ENCODE data around the gene CASK.

DNA sequence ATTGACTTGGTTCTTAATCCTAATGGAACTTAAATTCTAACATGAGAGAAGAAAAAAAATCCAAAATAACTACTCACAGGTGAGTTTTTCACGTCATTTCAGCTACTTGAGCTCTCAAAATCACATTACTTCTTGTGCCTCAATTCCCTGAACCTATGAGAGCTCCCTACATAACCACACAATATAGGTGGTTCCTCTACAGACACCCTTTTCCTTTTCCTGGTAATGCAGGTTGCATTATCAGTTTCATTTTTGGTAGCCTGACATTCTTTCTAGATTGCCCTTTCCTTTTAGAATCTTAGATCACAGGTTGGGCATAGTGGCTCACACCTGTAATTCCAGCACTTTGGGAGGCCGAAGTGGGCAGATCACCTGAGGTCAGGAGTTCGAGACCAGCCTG, 230.3 kb downstream of the CASK start:
- TF ChIP-seq, protein P1, sequence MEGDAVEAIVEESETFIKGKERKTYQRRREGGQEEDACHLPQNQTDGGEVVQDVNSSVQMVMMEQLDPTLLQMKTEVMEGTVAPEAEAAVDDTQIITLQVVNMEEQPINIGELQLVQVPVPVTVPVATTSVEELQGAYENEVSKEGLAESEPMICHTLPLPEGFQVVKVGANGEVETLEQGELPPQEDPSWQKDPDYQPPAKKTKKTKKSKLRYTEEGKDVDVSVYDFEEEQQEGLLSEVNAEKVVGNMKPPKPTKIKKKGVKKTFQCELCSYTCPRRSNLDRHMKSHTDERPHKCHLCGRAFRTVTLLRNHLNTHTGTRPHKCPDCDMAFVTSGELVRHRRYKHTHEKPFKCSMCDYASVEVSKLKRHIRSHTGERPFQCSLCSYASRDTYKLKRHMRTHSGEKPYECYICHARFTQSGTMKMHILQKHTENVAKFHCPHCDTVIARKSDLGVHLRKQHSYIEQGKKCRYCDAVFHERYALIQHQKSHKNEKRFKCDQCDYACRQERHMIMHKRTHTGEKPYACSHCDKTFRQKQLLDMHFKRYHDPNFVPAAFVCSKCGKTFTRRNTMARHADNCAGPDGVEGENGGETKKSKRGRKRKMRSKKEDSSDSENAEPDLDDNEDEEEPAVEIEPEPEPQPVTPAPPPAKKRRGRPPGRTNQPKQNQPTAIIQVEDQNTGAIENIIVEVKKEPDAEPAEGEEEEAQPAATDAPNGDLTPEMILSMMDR (IDR thresholded peaks at IDR 0.05): no peak
- TF ChIP-seq POLR2A (IDR thresholded peaks at IDR 0.05): no peak

All from right lobe of liver (tissue), 4 donors.